Measurements from ENCODE around the gene MDN1.
"Not testable (repeated sequence)": the region's sequence is repeated elsewhere in the genome, so short reads cannot be mapped to it uniquely, and the experiment has no call there.

The MDN1 gene, protein sequence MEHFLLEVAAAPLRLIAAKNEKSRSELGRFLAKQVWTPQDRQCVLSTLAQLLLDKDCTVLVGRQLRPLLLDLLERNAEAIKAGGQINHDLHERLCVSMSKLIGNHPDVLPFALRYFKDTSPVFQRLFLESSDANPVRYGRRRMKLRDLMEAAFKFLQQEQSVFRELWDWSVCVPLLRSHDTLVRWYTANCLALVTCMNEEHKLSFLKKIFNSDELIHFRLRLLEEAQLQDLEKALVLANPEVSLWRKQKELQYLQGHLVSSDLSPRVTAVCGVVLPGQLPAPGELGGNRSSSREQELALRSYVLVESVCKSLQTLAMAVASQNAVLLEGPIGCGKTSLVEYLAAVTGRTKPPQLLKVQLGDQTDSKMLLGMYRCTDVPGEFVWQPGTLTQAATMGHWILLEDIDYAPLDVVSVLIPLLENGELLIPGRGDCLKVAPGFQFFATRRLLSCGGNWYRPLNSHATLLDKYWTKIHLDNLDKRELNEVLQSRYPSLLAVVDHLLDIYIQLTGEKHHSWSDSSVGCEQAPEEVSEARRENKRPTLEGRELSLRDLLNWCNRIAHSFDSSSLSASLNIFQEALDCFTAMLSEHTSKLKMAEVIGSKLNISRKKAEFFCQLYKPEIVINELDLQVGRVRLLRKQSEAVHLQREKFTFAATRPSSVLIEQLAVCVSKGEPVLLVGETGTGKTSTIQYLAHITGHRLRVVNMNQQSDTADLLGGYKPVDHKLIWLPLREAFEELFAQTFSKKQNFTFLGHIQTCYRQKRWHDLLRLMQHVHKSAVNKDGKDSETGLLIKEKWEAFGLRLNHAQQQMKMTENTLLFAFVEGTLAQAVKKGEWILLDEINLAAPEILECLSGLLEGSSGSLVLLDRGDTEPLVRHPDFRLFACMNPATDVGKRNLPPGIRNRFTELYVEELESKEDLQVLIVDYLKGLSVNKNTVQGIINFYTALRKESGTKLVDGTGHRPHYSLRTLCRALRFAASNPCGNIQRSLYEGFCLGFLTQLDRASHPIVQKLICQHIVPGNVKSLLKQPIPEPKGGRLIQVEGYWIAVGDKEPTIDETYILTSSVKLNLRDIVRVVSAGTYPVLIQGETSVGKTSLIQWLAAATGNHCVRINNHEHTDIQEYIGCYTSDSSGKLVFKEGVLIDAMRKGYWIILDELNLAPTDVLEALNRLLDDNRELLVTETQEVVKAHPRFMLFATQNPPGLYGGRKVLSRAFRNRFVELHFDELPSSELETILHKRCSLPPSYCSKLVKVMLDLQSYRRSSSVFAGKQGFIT (N-terminal part only)

GRCh38 chr6:89819336-89820130 is at the start of gene MDN1:
Gene MDN1 (minus strand): TSS chr6:89819794. CDS start chr6:89819607, 187 bp downstream.
- no peaks in the 10 kb centered on the region for H3K36me3 ChIP-seq (ENCODE audit: insufficient read depth, low read length)
- peaks cover 8% of the 10 kb centered on the region for H3K4me1 ChIP-seq (ENCODE audit: insufficient read depth, low read length)
- H3K4me3 ChIP-seq (ENCODE audit: low read depth in 1 of 2, low read length in 2 of 2) = peak within 1 kb of the TSS; percentile 84 to 98
- H3K27me3 ChIP-seq (ENCODE audit: control insufficient read depth in 1 of 2, insufficient read depth in 2 of 2, low read length in 2 of 2) = no peaks in the 10 kb centered on the region
- H3K9ac ChIP-seq (ENCODE audit: low read length) = peak within 1 kb of the TSS; percentile 77
- no peaks in the 10 kb centered on the region for H3K9me3 ChIP-seq (ENCODE audit: low read length)
- peak within 1 kb of the TSS; percentile 93 for H3K27ac ChIP-seq (ENCODE audit: low read depth, low read length)

- Histone ChIP-seq H3K27ac (ENCODE audit: low read depth, low read length) (no peak overlapping the region), H3K4me1 (ENCODE audit: insufficient read depth, low read length) (no peaks in the 10 kb centered on the region), H3K27me3 (ENCODE audit: control insufficient read depth in 1 of 2, insufficient read depth in 2 of 2, low read length in 2 of 2) (no peaks in the 10 kb centered on the region), H3K4me3 (ENCODE audit: low read depth in 1 of 2, low read length in 2 of 2) (no peak overlapping the region), H3K9me3 (ENCODE audit: low read length) (no peaks in the 10 kb centered on the region), H3K36me3 (ENCODE audit: insufficient read depth, low read length) (peaks cover 40% of the 10 kb centered on the region), H3K9ac (ENCODE audit: low read length) (no peak overlapping the region)
These were observed 46.6 kb upstream of the MDN1 start for GRCh38 chr6:89866024-89866678.

- Histone ChIP-seq H3K27me3 (ENCODE audit: control insufficient read depth in 1 of 2, insufficient read depth in 2 of 2, low read length in 2 of 2) (no peaks in the 10 kb centered on the region), H3K9ac (ENCODE audit: low read length) (no peak overlapping the region), H3K27ac (ENCODE audit: low read depth, low read length) (no peak overlapping the region), H3K4me1 (ENCODE audit: insufficient read depth, low read length) (no peaks in the 10 kb centered on the region), H3K36me3 (ENCODE audit: insufficient read depth, low read length) (peaks cover 52% of the 10 kb centered on the region), H3K4me3 (ENCODE audit: low read depth in 1 of 2, low read length in 2 of 2) (no peak overlapping the region), H3K9me3 (ENCODE audit: low read length) (no peaks in the 10 kb centered on the region)
These were observed 43.1 kb upstream of the MDN1 start for GRCh38 chr6:89862698-89863097.

GRCh38 chr6:89862273-89862672 is 42.7 kb upstream of the MDN1 start:
- H3K9me3 ChIP-seq (ENCODE audit: low read length) = no peaks in the 10 kb centered on the region
- no peaks in the 10 kb centered on the region for H3K27me3 ChIP-seq (ENCODE audit: control insufficient read depth in 1 of 2, insufficient read depth in 2 of 2, low read length in 2 of 2)
- no peaks in the 10 kb centered on the region for H3K4me1 ChIP-seq (ENCODE audit: insufficient read depth, low read length)
- no peak overlapping the region for H3K4me3 ChIP-seq (ENCODE audit: low read depth in 1 of 2, low read length in 2 of 2)
- H3K27ac ChIP-seq (ENCODE audit: low read depth, low read length) = no peak overlapping the region
- H3K9ac ChIP-seq (ENCODE audit: low read length) = no peak overlapping the region
- peaks cover 49% of the 10 kb centered on the region for H3K36me3 ChIP-seq (ENCODE audit: insufficient read depth, low read length)

DNA sequence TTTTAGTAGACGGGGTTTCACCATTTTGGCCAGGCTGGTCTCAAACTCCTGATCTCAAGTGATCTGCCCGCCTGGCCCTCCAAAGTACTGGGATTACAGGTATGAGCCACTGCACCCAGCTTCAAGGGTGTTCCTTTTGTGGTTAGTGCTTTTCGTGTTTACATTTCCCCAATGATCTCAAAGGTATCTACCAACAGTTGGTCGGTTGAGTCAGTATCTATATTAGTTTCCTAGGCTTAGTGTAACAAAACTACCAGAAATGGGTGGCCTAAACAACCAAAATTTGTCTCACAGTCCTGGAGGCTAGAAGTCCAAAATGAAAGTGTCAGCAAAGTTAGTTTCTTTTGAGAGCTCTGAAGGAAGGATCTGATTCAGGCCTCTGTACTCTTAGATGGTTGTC is 40.1 kb upstream of the MDN1 start:
- no peak overlapping the region for H3K9ac ChIP-seq (ENCODE audit: low read length)
- H3K4me3 ChIP-seq (ENCODE audit: low read depth in 1 of 2, low read length in 2 of 2) = no peak overlapping the region
- H3K36me3 ChIP-seq (ENCODE audit: insufficient read depth, low read length) = peaks cover 54% of the 10 kb centered on the region
- H3K9me3 ChIP-seq (ENCODE audit: low read length) = no peaks in the 10 kb centered on the region
- H3K27me3 ChIP-seq (ENCODE audit: control insufficient read depth in 1 of 2, insufficient read depth in 2 of 2, low read length in 2 of 2) = no peaks in the 10 kb centered on the region
- H3K4me1 ChIP-seq (ENCODE audit: insufficient read depth, low read length) = no peaks in the 10 kb centered on the region
- no peak overlapping the region for H3K27ac ChIP-seq (ENCODE audit: low read depth, low read length)

DNA sequence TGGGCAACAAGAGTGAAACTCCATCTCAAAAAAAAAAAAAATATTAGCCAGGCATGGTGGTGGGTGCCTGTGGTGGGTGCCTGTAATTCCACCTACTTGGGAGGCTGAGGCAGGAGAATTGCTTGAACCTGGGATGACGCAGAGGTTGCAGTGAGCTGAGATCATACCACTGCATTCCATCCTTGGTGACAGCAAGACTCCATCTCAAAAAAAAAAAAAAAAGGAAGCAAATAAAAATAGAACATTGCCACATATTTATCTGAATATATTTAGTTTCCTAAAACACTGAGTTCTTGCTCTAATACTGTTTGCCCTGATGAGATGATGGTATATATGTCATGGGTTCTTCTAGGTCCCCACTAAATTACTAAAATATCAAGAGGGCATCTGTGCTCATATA is 38.4 kb upstream of the MDN1 start:
- Histone ChIP-seq H3K9me3 (ENCODE audit: low read length) (no peaks in the 10 kb centered on the region), H3K36me3 (ENCODE audit: insufficient read depth, low read length) (peaks cover 62% of the 10 kb centered on the region), H3K9ac (ENCODE audit: low read length) (no peak overlapping the region), H3K4me3 (ENCODE audit: low read depth in 1 of 2, low read length in 2 of 2) (no peak overlapping the region), H3K4me1 (ENCODE audit: insufficient read depth, low read length) (no peaks in the 10 kb centered on the region), H3K27ac (ENCODE audit: low read depth, low read length) (no peak overlapping the region), H3K27me3 (ENCODE audit: control insufficient read depth in 1 of 2, insufficient read depth in 2 of 2, low read length in 2 of 2) (no peaks in the 10 kb centered on the region)

DNA sequence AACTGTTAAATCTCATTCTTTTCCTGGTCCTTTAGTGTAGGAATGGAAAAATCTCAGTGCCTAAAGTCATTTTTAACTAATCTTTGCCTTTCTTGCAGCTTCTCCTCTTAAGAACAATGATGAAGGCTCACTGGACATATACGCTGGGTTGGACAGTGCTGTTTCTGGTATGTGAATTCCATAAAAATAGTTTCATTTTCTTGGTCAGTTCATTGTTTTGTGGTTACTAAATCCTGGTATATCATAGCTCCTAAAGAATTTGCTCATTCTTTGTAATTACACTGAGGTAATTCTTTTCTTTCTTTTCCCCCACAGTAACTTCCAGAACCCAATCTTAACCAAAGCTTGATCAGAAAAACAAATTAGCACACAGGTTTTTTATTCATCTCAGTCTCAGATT is 33.5 kb upstream of the MDN1 start:
- Histone ChIP-seq H3K9me3 (ENCODE audit: low read length) (no peaks in the 10 kb centered on the region), H3K4me1 (ENCODE audit: insufficient read depth, low read length) (no peaks in the 10 kb centered on the region), H3K27ac (ENCODE audit: low read depth, low read length) (no peak overlapping the region), H3K9ac (ENCODE audit: low read length) (no peak overlapping the region), H3K36me3 (ENCODE audit: insufficient read depth, low read length) (peaks cover 27% of the 10 kb centered on the region), H3K27me3 (ENCODE audit: control insufficient read depth in 1 of 2, insufficient read depth in 2 of 2, low read length in 2 of 2) (no peaks in the 10 kb centered on the region), H3K4me3 (ENCODE audit: low read depth in 1 of 2, low read length in 2 of 2) (no peak overlapping the region)

- not testable (repeated sequence) for H3K4me1 ChIP-seq (ENCODE audit: insufficient read depth, low read length)
These were observed 27.9 kb upstream of the MDN1 start for GRCh38 chr6:89847513-89847912.

DNA sequence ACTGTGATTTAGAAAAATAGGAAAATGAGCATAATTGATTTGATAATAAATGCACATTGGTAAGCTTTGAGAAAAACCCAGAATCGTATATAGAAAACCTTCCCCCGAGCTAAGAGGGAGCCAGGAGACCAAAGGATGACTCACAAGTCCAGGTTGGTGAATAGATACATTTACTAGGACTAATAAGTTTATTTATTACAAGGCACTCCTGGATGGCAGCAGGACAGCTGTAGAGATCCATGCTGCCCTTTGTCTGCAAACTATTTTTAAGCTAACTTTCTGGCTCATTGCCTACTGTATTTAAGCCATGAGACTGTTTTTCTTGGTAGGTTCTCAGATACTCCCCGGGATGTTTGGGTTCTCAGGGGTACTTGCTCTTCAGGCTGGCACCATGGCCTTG is 23.5 kb upstream of the MDN1 start:
- Histone ChIP-seq H3K4me1 (ENCODE audit: insufficient read depth, low read length) (peaks cover 7% of the 10 kb centered on the region), H3K27me3 (ENCODE audit: control insufficient read depth in 1 of 2, insufficient read depth in 2 of 2, low read length in 2 of 2) (no peaks in the 10 kb centered on the region), H3K9me3 (ENCODE audit: low read length) (no peaks in the 10 kb centered on the region), H3K9ac (ENCODE audit: low read length) (no peak overlapping the region), H3K36me3 (ENCODE audit: insufficient read depth, low read length) (no peaks in the 10 kb centered on the region), H3K4me3 (ENCODE audit: low read depth in 1 of 2, low read length in 2 of 2) (no peak overlapping the region), H3K27ac (ENCODE audit: low read depth, low read length) (no peak overlapping the region)

More at GRCh38 chr6:89847513-89847912, 27.9 kb upstream of the MDN1 start:
- H3K9me3 ChIP-seq (ENCODE audit: low read length); H3K27me3 ChIP-seq (ENCODE audit: control insufficient read depth in 1 of 2, insufficient read depth in 2 of 2, low read length in 2 of 2); H3K4me3 ChIP-seq (ENCODE audit: low read depth in 1 of 2, low read length in 2 of 2); H3K27ac ChIP-seq (ENCODE audit: low read depth, low read length); H3K9ac ChIP-seq (ENCODE audit: low read length); H3K36me3 ChIP-seq (ENCODE audit: insufficient read depth, low read length): not testable (repeated sequence)

GRCh38 chr6:89842228-89842627 is 22.6 kb upstream of the MDN1 start:
- Histone ChIP-seq H3K27me3 (ENCODE audit: control insufficient read depth in 1 of 2, insufficient read depth in 2 of 2, low read length in 2 of 2) (no peaks in the 10 kb centered on the region), H3K4me1 (ENCODE audit: insufficient read depth, low read length) (peaks cover 7% of the 10 kb centered on the region), H3K9ac (ENCODE audit: low read length) (no peak overlapping the region), H3K4me3 (ENCODE audit: low read depth in 1 of 2, low read length in 2 of 2) (no peak overlapping the region), H3K36me3 (ENCODE audit: insufficient read depth, low read length) (no peaks in the 10 kb centered on the region), H3K9me3 (ENCODE audit: low read length) (no peaks in the 10 kb centered on the region), H3K27ac (ENCODE audit: low read depth, low read length) (no peak overlapping the region)

All from muscle layer of colon (tissue), 2 donors.